SK-N-SH (cell line): ENCODE results near the gene WEE2. TPM values are rescaled to one million over a fixed set of nuclear protein-coding genes. Genes with fewer than 3 reads are reported as not detected.

Experiments used
- CTCF ChIA-PET: fragments of 300-600, 350-600 bp; formaldehyde crosslinking; extraction: SDS; loops from one replicate; lab custom pipeline; 2021; lab: Yijun Ruan, JAX
- POLR2A ChIA-PET: fragments of 350-600 bp; sonication (Branson Sonifier 250); formaldehyde crosslinking; extraction: SDS; loops from one replicate; lab custom pipeline; 2020; ENCODE audit warnings: antibody characterized with exemption, inconsistent platforms; lab: Yijun Ruan, JAX
- DNase-seq: peaks from one replicate; pipeline ENCODE4 v3.0.0; 2012
- H2AFZ ChIP-seq: fragments of 200-600 bp; sonication (generic); 2 replicates; pipeline ENCODE4 v1.8.1; 2016; ENCODE audit warnings: antibody characterized with exemption, mild to moderate bottlenecking, low read depth
- H3F3A ChIP-seq: fragments of 200-600 bp; sonication (generic); replicated peaks from 2 replicates; pipeline ENCODE3; 2016; ENCODE audit warnings: antibody characterized with exemption, mild to moderate bottlenecking; ENCODE audit not compliant: insufficient read depth
- H3K27ac ChIP-seq, 2 experiments: fragments of 200-500 bp in 1 of 2; fragments of 200-600 bp in 1 of 2; sonication (Bioruptor generic) in 1 of 2; sonication (generic), shearing (Covaris generic) in 1 of 2; 2 replicates each; pipeline versions ENCODE4 v1.5.1 to v1.6.1; 2014 to 2016; ENCODE audit warnings: low read depth in 2 of 2, inconsistent platforms in 1 of 2, low read length in 1 of 2, mild to moderate bottlenecking in 1 of 2, mixed read lengths in 1 of 2
- H3K27me3 ChIP-seq: fragments of 200-600 bp; sonication (generic), shearing (Covaris generic); 2 replicates; pipeline ENCODE4 v1.6.1; 2016; ENCODE audit warnings: mixed run types; ENCODE audit not compliant: insufficient read depth
- H3K36me3 ChIP-seq, 2 experiments: fragments of 200-500 bp in 1 of 2; fragments of 200-600 bp in 1 of 2; sonication (Bioruptor generic) in 1 of 2; sonication (generic) in 1 of 2; replicated peaks in 1 of 2; 2 replicates each; pipeline versions ENCODE3 to v1.5.1; 2014 to 2016; ENCODE audit warnings: low read length in 1 of 2, mild to moderate bottlenecking in 1 of 2; ENCODE audit not compliant: insufficient read depth in 2 of 2, control insufficient read depth in 1 of 2
- H3K4me1 ChIP-seq, 2 experiments: fragments of 200-500 bp in 1 of 2; fragments of 200-600 bp in 1 of 2; sonication (Bioruptor generic) in 1 of 2; sonication (generic), shearing (Covaris generic) in 1 of 2; 2 replicates each; pipeline versions ENCODE4 v1.5.1 to v1.6.1; 2014 to 2016; ENCODE audit warnings: low read depth in 1 of 2, low read length in 1 of 2, mixed run types in 1 of 2; ENCODE audit not compliant: insufficient read depth in 2 of 2, control insufficient read depth in 1 of 2
- H3K4me2 ChIP-seq: fragments of 200-600 bp; sonication (generic), shearing (Covaris generic); 2 replicates; pipeline ENCODE4 v1.6.1; 2017; ENCODE audit warnings: mixed run types
- H3K4me3 ChIP-seq, 2 experiments: fragments of 200-500 bp in 1 of 2; fragments of 200-600 bp in 1 of 2; sonication (Bioruptor generic) in 1 of 2; sonication (generic), shearing (Covaris generic) in 1 of 2; 2 replicates each; pipeline versions ENCODE4 v1.5.1 to v1.8.1; 2014 to 2016; ENCODE audit warnings: low read depth in 2 of 2, inconsistent platforms in 1 of 2, low read length in 1 of 2, mild to moderate bottlenecking in 1 of 2, mixed read lengths in 1 of 2, moderate library complexity in 1 of 2
- H3K79me2 ChIP-seq: fragments of 200-600 bp; sonication (generic); 2 replicates; pipeline ENCODE4 v1.8.1; 2017; ENCODE audit warnings: mild to moderate bottlenecking; ENCODE audit not compliant: insufficient read depth
- H3K9ac ChIP-seq: fragments of 200-600 bp; sonication (generic); 2 replicates; pipeline ENCODE4 v1.6.1; 2017; ENCODE audit warnings: mixed run types
- H3K9me2 ChIP-seq: fragments of 200-600 bp; sonication (generic); 2 replicates; pipeline ENCODE4 v1.6.1; 2017; ENCODE audit warnings: mixed run types
- H3K9me3 ChIP-seq: fragments of 200-600 bp; sonication (generic); 2 replicates; pipeline ENCODE4 v1.6.1; 2017; ENCODE audit warnings: mixed run types, mild to moderate bottlenecking, moderate library complexity
- H4K20me1 ChIP-seq: fragments of 200-600 bp; sonication (generic); 2 replicates; pipeline ENCODE4 v1.6.1; 2017; ENCODE audit warnings: mild to moderate bottlenecking, mixed run types; ENCODE audit not compliant: insufficient read depth
- CHD2 ChIP-seq: fragments of 150-350 bp; IDR thresholded peaks from 2 replicates; pipeline ENCODE4 v1.6.1; 2018; ENCODE audit warnings: low read length; ENCODE audit not compliant: partially characterized antibody
- CTCF ChIP-seq: fragments of 200-600 bp; sonication (generic); IDR thresholded peaks from 2 replicates; pipeline ENCODE4 v1.6.1; 2017; ENCODE audit warnings: antibody characterized with exemption, mild to moderate bottlenecking, moderate library complexity
- ELF1 ChIP-seq: IDR thresholded peaks from 2 replicates; pipeline ENCODE4 v1.4.0; 2012
- EP300 ChIP-seq, 2 experiments: IDR thresholded peaks; 2 replicates each; pipeline versions ENCODE4 v1.4.0 to v1.6.1; 2012; ENCODE audit warnings: borderline replicate concordance in 1 of 2, low read depth in 1 of 2, low read length in 1 of 2
- FOSL2 ChIP-seq: IDR thresholded peaks from 2 replicates; pipeline ENCODE4 v1.4.0; 2012; ENCODE audit warnings: low read depth, mild to moderate bottlenecking, moderate library complexity, borderline replicate concordance
- GATA2 ChIP-seq: sonication (generic); formaldehyde crosslinking; IDR thresholded peaks from 2 replicates; pipeline ENCODE4 v1.5.0; 2020; ENCODE audit warnings: mild to moderate bottlenecking, missing genetic modification reagents
- JUND ChIP-seq: IDR thresholded peaks from 2 replicates; pipeline ENCODE4 v1.4.0; 2012
- NFIC ChIP-seq: IDR thresholded peaks from 2 replicates; pipeline ENCODE4 v1.4.0; 2012; ENCODE audit warnings: borderline replicate concordance
- PBX3 ChIP-seq: IDR thresholded peaks from 2 replicates; pipeline ENCODE4; 2012
- RCOR1 ChIP-seq: fragments of 150-350 bp; IDR thresholded peaks from 2 replicates; pipeline ENCODE4 v1.6.1; 2017; ENCODE audit warnings: antibody characterized with exemption, low read length
- RFX5 ChIP-seq: IDR thresholded peaks from 2 replicates; pipeline ENCODE4 v1.6.1; 2012; ENCODE audit warnings: mild to moderate bottlenecking, improper control_type of control experiment, low read length
- SMC3 ChIP-seq: IDR thresholded peaks from 2 replicates; pipeline ENCODE4 v1.6.1; 2012; ENCODE audit warnings: low read depth, low read length, improper control_type of control experiment
- TAF1 ChIP-seq: IDR thresholded peaks from 2 replicates; pipeline ENCODE4 v1.6.1; 2012; ENCODE audit warnings: low read depth, mild to moderate bottlenecking, low read length, moderate library complexity, borderline replicate concordance
- TCF12 ChIP-seq: IDR thresholded peaks from 2 replicates; pipeline ENCODE4 v1.4.0; 2012
- USF2 ChIP-seq: fragments of 150-350 bp; IDR thresholded peaks from 2 replicates; pipeline ENCODE4 v1.6.1; 2017; ENCODE audit warnings: antibody characterized with exemption, low read length, low read depth, borderline replicate concordance
- WGBS: methylation state at CpG from one replicate; pipeline ENCODE4 v1.1.6; 2017; ENCODE audit warnings: low lambda C conversion rate; 5-methylcytosine and 5-hydroxymethylcytosine counted together
- polyA plus RNA-seq, 3 experiments: library from polyadenylated mRNA; depleted of rRNA; stranded (reverse); fragments of >200 nt; gene quantifications; 2 replicates each; pipeline ENCODE4 v1.2.3, GENCODE V29; 2012
- small RNA-seq, 7 experiments: library from RNA; depleted of rRNA; stranded (forward); fragments of <200 nt; gene quantifications; one replicate each; pipeline ENCODE3, GENCODE V24; 2012
- TF ChIP-seq, protein P1 (sequence below): IDR thresholded peaks from 2 replicates; pipeline ENCODE4 v1.4.0; 2012; ENCODE audit warnings: low read depth, borderline replicate concordance
- TF ChIP-seq, protein P2 (sequence below): IDR thresholded peaks from 2 replicates; pipeline ENCODE4 v1.4.0; 2012; ENCODE audit warnings: low read depth

Gene WEE2
- polyA plus RNA-seq, 1 of the 3 experiments (the other 2 are of a cell fraction): not detected

DNA sequence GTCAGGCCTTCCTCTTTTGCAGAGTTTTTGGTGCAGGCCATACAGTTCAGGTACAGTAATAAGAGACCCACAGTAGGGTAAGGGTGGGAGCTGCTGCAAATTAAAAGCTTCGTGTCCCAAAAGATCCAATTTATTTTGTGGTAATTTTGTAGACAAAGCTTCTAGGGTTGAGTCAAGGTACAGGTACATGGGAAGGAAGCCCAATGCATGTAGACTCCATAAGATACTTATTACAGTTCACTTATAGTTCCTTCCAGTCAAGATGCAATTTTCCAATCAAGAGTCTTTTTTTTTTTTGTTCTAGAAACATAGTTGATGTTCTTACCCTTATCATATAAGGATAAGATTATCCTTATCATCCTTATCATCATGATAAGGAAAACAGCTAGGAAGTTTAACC is 68.2 kb downstream of the WEE2 start, which contains the start of gene TAS2R4:
TSS of gene TAS2R4 (plus strand) at position 301 of the 400 bp plus-strand sequence. CDS start 1,815 bp downstream, outside the sequence.
- Histone ChIP-seq H3K4me3 (no peak within 1 kb of the TSS), H3K9ac (no peak within 1 kb of the TSS), H3K9me3 (no peaks in the 10 kb centered on the region), H3K36me3 (peaks cover 0 to 22% of the 10 kb centered on the region in 2 experiments), H2AFZ (no peak within 1 kb of the TSS), H3K79me2 (no peaks in the 10 kb centered on the region), H3K4me1 (no peaks in the 10 kb centered on the region), H3K9me2 (no peaks in the 10 kb centered on the region), H4K20me1 (no peaks in the 10 kb centered on the region), H3K27ac (no peak within 1 kb of the TSS), H3K27me3 (no peaks in the 10 kb centered on the region), H3F3A (no peaks in the 10 kb centered on the region), H3K4me2 (no peak within 1 kb of the TSS)
- WGBS: 81% methylated on average over 1 of the region's 1 CpG
- ChIA-PET POLR2A (interaction anchor here (1.5 kb wide), 1 partner anchor 38 kb away, joined by 5 read pairs; the partner anchor contains the start of gene SSBP1), CTCF (interaction anchor here (0.6 to 3.1 kb wide), 5 partner anchors 10 to 126 kb away, joined by 3 to 21 read pairs (median 4); partner anchors contain the start of gene SSBP1)
- DNase-seq: no peak
- TF ChIP-seq TAF1 (no peak), RCOR1 (no peak), USF2 (no peak), RFX5 (no peak), PBX3 (no peak), EP300 (IDR thresholded peaks at IDR 0.05; ENCODE audit: borderline replicate concordance in 1 of 2, low read depth in 1 of 2, low read length in 1 of 2) (no peak), JUND (no peak), CHD2 (no peak), CTCF (no peak), NFIC (no peak), TCF12 (no peak), SMC3 (no peak), FOSL2 (no peak), GATA2 (CRISPR knock-in tag) (no peak), ELF1 (no peak)
- TF ChIP-seq, protein P1, sequence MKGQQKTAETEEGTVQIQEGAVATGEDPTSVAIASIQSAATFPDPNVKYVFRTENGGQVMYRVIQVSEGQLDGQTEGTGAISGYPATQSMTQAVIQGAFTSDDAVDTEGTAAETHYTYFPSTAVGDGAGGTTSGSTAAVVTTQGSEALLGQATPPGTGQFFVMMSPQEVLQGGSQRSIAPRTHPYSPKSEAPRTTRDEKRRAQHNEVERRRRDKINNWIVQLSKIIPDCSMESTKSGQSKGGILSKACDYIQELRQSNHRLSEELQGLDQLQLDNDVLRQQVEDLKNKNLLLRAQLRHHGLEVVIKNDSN: no peak
- TF ChIP-seq, protein P2, sequence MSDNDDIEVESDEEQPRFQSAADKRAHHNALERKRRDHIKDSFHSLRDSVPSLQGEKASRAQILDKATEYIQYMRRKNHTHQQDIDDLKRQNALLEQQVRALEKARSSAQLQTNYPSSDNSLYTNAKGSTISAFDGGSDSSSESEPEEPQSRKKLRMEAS: no peak

Small RNA genes lying within 50 kb of the gene (small RNA-seq; reads per million reads assigned to genes)
- gene RNU1-82P: 0 reads per million in 7 experiments

Other genes with a start within 250 kb of the WEE2 start
- gene AGK, start 156.9 kb upstream of the WEE2 start, polyA plus RNA-seq (2012; rRNA removed): 45.7 and 67.0 TPM in 2 replicates
- gene DENND11, start 6.2 kb upstream of the WEE2 start, polyA plus RNA-seq (2012; rRNA removed): 5.5 and 8.0 TPM in 2 replicates
- gene SSBP1, start 30.0 kb downstream of the WEE2 start, polyA plus RNA-seq (2012; rRNA removed): 191 and 212 TPM in 2 replicates
- not detected in 2 replicates for gene TAS2R3, start 55.7 kb downstream of the WEE2 start, polyA plus RNA-seq (2012; rRNA removed)
- 0.18 and 0.19 TPM in 2 replicates for gene TAS2R4, start 68.3 kb downstream of the WEE2 start, polyA plus RNA-seq (2012; rRNA removed)
- 0.43 and 0.75 TPM in 2 replicates for gene TAS2R5, start 81.9 kb downstream of the WEE2 start, polyA plus RNA-seq (2012; rRNA removed)
- gene PRSS37, start 133.1 kb downstream of the WEE2 start, polyA plus RNA-seq (2012; rRNA removed): not detected in 2 replicates
- not detected in 2 replicates for gene OR9A4, start 208.0 kb downstream of the WEE2 start, polyA plus RNA-seq (2012; rRNA removed)
- gene CLEC5A, start 238.6 kb downstream of the WEE2 start, polyA plus RNA-seq (2012; rRNA removed): not detected in 2 replicates